Measurements from ENCODE around the gene FAF2.
"Not testable (repeated sequence)": the region's sequence is repeated elsewhere in the genome, so short reads cannot be mapped to it uniquely, and the experiment has no call there.

Gene FAF2, protein sequence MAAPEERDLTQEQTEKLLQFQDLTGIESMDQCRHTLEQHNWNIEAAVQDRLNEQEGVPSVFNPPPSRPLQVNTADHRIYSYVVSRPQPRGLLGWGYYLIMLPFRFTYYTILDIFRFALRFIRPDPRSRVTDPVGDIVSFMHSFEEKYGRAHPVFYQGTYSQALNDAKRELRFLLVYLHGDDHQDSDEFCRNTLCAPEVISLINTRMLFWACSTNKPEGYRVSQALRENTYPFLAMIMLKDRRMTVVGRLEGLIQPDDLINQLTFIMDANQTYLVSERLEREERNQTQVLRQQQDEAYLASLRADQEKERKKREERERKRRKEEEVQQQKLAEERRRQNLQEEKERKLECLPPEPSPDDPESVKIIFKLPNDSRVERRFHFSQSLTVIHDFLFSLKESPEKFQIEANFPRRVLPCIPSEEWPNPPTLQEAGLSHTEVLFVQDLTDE

DNA sequence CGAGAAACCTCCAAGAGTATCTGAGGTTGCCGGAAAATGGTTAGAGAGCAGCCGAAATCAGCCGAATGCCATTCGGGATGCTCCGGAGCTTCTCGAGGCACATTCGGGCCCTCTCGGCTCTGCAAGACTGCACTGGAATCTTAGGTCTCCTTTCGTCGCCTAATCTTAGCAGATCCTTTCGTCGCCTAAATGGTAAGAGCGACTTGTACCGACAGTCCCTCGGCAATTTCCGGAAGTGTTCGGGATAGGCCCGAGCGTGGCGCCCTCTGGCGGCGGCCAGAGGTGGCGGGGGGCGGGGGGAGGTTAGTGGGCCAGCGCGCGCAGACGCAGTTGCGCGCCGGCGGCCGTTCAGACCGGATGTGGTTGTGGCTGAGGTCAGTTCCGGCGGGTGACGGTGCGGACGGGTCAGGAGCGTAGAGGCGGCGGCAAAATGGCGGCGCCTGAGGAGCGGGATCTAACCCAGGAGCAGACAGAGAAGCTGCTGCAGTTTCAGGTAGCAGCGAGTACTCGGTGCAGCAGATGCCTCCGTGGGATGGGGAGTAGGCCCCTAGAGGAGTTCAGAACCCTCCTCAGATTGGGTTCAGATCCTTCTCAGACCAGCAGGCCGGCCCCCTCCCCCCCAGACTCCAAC, at the start of gene FAF2:
Gene FAF2, plus strand, starts transcription at position 408 of the 631 bp plus-strand sequence. Its CDS starts 23 bp downstream, at position 431.
- DNase-seq = peak; percentile 95

DNA sequence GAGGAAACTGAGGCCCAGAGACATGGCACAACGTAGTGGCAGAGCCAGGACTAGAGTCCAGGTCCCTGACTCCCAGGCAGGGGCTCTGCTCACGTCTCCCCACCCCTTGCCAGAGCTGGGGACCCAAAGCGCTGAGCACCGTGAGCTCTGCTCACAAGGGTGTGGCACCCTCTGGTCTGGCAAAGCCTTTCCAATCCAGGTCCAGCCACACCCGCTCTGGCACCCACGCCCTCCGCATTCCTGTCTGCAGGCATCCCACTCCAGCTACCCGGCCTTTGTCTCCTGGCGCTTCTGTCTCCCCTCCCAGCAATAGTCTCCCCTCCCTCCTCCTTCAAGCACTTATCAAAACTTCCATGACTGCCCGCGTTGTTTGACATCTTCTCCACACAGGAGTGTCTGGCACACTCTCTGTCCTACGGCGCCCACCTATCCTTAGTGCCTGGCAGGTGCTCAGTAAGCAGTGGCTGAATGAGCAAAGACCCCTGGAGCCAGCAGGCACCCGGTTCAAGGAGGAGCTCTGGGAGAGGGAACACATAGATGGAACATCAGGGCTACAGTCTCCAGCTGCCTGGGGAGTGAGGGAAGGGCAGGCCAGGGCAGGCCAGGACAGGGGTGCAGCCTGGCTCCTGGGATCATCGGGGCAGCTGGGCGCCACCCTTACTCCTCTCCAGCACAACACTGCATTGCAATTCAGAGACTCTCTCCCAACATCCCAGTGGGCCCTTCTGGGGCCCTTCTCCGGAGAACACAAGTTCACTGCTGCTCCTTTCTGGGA, 47.6 kb upstream of the FAF2 start:
- no peak for DNase-seq

DNA sequence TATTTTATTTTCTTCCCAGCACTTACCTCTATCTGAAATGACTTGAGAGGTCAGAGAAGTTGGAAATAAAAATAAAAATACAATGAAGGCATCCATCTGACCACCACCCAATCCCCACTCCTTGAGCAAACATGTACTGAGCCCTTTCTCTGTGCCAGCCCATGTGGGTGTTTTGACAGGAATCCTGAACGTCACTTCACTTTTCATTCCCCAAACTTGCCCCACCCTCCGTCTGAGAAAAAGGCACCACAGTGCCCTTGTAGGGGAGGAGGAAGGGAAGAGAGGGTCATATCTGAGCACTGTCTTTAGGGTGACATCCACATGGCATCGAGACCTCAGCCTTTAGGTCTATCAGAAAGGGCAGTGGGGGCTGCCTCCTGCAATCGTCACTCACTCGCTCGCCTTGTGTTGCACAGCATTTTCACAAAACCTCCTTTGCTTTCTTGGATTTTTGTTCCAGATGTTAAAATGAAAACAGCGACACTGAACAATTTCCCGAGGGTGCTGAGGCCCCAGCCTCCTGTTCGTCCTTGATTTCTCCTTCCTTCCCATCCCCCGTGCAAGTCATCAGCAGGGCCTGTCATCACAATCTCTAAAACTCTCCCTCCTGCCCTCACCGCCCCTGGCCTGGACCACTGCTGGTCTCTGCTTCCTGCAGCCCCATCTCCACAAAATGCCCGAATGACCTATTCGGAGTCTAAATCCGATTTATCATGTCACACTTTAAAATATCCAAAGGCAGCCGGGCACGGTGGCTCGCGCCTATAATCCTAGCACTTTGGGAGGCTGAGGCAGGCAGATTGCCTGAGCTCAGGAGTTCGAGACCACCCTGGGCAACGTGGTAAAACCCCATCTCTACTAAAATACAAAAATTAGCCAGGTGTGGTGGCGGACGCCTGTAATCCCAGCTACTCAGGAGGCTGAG, 46.6 kb upstream of the FAF2 start:
- DNase-seq = no peak

DNA sequence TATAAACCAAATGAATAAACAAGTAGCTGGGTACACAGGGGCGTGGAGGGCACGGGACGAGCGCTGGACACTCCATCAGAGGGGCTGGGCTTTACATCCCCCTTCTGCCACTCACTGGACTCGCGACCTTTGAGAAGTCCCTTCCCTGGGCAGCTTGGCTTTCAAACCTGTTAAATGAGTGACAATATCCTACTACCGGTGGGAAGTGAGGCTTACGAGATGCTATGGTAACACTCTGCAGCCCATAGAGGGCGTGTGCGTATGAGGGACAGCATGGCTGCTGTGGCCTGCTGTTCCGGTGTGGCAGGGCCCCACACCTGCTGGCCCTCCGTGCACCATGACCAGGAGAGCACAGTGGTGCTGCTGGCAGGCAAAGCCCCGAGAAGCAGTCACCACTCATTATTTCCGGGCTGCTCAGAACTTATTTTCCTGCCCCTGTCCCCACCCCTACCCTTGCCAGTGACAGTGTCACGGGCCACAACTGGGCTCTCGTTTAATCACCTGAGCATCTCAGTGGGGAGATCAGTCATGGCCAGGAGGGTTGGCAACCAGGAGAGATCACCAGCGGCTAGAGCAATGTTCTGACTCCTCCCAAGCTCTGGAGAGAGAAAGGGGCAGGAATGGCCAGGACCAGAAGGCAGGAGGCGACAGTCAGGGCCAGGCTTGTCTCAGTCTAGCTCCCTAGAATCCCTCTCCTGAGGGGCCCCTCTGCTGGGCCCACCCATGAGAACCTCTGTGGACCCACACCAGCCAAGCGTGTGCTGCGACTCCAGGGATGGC, 42.3 kb upstream of the FAF2 start:
- no peak for DNase-seq

DNA sequence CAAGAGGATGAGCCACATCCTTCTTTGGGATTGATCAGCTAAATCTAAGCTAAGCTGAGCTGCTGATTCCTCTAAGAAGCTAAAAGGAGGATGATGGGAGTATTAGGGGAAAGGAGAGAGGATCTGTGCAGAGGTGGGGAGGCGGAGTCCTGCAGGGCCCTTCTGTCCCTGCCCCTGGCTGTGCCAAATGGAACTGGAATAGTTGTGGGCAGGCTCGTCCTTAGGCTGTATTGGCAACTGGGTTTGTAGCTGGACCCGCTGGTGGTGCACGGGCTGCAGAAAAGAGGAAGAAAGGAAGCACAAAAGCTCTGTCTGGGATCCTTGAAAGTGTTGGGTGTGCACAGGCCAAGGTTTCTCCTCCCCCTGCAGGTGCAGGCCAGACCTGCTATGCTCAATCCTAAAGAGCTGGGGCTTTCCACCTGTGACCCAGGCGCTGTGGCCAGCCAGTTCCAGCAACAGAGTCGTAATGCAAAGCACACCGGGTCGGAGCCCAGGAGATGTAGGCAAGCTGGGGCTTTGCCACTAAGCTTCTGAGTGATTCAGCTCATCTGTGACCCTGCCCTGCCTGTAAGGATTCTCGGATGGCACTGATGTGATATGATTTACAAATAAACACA, 41.6 kb upstream of the FAF2 start:
- DNase-seq = no peak

DNA sequence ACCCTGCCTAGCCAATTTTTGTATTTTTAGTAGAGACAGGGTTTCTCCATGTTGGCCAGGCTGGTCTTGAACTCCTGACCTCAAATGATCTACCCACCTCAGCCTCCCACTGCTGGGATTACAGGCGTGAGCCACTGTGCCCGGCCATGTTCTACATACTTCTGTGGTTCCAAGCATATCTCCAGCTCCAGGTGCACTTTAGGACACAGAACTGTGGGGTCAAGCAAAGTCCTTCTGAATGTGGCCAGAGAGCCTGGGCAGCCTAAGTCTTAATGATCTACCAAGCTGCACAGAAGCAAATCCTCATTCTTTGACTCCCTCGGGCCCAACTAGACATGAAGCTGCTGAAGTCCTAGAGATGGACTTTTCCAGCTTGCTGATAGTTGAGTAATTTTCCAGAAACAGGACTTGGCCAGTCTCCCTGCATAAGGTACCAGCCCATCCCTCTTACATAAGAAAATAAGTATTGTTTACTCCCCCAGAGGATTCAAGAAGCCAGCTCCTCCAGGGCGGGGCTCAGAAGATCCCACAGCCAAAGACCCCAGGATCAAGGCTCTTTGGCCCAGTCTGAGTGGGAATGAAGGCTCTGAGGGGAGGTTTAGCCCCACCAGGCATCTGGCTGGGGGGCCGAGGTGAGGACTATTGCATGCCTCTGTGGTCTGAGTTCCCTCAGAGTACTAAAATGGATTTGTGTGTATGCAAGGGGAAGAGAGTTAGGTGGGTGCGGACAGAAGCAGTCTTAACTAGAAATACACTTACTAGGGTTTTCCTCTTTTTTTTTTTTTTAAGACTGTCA, 40.5 kb upstream of the FAF2 start:
- no peak for DNase-seq

DNA sequence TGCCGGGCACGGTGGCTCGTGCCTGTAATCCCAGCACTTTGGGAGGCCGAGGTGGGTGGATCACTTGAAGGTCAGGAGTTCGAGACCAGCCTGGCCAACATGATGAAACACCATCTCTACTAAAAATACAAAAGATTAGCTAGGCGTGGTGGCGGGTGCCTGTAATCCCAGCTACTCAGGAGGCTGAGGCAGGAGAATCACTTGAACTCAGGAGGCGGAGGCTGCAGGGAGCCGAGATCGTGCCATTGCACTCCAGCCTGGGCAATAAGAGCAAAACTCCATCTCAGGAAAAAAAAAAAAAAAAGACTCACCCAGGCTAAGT, 40.0 kb upstream of the FAF2 start:
- not testable (repeated sequence) for DNase-seq

DNA sequence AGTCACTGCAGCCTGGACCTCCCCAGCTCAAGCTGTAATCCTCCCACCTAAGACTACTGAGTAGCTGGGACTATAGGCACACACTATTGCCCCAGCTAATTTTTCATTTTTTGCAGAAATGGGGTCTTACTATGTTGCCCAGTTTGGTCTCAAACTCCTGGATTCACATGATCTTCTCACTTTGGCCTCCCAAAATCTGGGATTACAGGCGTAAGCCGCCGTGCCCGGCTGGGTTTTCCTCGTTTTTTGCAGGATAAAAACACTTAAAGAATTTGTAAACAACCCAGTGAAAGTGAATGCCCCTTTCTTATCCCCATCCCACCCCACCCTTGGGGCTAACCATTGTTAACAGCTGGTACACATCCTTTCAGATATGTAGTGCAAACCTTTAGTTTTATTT, 39.6 kb upstream of the FAF2 start:
- no peak for DNase-seq

DNA sequence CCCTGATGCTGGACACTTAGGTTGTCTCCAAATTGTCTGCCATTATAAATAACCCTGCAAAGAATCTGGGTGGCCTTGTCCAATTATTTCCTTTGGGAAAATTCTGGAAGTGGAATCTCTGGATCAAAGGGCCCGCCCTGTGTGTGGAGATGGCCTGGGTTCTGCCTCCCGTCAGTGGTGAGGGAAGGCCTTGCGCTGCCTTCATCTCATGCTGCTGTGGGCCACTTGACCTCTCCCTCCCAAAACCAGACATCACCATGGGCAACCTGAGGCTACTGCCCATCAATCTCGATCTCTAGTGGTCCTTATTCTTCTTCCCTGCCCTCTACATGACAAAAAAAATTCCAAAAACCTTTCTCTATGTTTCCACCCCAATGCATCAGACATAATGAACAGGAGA, 38.4 kb upstream of the FAF2 start:
- no peak for DNase-seq

DNA sequence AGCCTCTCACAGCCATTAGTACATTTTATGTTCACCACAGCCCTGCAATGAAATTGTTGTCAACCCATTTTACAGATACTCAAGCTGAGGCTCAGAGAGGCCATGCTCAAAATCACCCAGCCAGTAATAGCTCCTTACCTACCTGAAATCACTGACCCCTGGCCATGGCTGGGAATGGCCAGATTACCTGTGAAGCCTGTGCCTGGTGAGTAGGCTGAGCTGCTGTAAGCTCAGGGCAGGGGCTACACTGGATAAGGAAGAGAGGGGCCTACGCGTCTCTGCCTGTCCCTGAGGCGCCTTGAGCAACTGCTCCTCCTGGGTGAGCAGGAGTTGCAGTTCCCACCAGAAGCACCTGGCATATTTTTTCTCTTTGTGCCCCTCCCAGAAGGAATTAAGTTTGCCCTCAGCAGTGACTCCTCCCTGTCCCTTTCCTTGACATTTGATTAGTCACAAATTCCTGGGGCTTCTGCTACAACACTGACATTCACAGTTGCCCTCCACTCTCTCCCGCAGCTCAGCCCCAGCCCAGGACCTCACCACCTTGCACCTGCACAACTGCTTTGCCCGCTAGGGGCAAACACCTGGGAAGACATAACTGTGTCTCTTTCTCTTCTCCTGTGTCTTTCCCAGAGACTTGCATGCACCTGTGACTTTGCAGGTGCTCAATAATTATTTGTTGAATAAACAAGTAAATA, 37.6 kb upstream of the FAF2 start:
- DNase-seq = no peak

DNA sequence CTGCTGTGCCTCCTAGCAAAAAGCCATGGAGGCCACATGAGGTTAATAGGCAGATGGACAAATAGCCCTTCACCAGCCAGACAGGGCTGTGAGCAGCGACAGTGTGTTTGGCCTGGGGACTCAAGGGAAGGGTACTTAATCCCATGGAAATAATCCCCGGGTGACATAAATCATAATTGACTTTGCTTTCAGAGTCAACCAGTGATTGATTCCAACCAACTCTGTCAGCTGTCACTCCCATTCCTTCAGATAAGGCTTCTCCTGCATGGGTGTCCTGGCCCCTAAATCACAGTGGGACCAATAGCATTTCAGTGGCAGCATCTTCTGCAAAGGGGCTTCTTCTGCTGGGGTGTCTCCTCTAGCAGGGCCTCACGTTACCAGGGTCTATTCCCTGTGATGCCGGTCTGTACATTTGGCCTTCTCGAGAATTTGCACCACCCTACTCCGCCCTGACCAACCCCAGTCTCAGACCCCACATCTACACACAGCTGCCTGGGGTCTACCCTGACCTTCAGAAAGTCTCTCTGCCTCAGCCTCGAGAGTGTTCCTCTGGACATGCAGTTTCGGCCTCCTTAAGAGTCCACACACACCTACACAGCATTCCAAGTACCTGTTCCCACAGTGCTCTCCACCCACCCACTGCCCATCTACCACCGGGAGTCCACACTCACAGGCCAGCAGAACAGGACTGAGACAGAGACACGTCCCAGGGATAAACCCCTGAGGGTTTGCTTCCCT, 35.5 kb upstream of the FAF2 start:
- no peak for DNase-seq

DNA sequence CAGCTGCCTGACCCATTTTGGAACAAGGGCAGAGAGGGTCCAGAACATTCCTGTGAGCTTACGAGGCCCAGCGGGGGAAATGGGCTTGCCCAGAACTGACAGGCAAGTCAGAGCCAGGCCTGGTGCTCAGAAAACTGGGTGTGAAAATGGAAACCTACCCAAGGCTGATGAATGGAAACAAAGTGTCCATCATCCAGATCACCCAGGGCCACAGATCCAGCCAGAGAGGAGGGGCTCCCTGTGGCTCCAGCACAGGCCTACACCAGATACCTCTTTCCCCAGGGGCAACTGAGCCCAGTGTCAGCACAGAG, 35.0 kb upstream of the FAF2 start:
- no peak for DNase-seq

DNA sequence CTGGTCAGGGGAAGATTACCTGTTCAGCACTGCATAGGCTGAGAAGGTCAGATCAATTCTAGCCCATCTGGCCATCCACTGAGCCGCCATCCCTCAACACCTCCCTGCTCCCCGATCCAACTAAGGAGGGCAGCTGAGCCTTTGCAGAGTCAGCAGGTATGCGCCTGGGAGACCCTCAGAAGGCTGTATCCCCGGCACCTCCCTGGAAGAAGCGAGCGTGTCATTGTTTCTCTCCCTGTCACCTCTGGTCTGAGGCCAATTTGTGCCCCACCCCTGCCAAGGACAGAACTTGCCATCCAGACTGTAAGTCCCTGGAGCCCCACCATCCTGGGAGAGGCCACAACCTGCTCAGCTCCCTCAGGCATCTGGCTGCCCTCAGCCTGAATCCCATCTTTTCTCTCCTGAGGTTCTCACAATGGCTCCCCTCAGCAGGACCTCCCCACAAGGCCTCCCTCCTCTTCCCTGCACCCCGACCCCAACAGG, 34.4 kb upstream of the FAF2 start:
- DNase-seq = no peak

DNA sequence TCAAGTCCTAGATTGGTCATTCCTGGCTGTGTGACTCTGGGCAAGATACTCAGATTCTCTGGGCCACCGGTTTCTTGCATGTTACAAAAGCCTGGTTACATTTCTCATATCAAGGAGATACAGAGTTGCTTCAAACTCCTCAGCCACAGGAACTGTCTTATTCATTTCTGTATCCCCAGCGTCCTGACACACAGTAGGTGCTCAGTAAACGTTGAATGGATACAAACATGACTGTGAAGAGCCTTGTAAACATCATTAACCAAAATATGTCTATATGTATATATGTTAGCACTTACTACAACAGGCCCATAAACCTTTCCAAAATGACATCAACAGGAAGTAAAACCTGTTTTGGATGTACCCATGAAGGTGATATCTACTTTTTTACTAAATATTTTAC, 33.5 kb upstream of the FAF2 start:
- no peak for DNase-seq

DNA sequence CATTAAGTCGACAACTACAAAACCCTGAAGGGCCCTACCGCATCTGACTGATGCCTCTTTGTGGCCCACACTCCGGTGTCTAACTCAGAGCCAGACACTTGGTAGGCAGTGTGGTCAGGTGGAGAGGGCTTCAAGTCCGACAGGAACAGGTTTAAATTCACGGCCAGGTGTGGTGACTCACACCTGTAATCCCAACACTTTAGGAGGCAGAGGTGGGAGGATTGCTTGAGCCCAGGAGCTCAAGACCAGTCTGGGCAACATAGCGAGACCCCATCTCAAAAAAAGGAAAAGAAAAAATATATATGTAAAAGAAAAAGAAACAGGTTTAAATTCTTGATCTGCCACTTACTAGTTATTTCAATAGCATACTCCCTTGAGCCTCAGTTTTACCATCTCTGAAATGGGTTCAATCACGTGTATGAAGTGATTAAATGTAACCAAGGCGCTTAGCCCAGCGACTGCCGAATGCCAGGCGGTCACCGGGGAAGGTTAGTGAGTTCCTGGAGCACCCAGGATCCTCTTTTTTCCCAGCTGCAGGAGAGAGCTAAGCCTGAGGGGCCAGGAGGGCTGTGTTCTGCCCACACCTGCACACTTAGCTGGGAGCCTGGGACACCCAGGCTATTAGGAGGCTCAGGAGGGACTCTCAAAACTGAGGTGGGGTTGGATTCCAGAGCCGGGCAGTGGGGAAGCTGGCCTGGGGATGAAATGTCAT, 32.8 kb upstream of the FAF2 start:
- no peak for DNase-seq

DNA sequence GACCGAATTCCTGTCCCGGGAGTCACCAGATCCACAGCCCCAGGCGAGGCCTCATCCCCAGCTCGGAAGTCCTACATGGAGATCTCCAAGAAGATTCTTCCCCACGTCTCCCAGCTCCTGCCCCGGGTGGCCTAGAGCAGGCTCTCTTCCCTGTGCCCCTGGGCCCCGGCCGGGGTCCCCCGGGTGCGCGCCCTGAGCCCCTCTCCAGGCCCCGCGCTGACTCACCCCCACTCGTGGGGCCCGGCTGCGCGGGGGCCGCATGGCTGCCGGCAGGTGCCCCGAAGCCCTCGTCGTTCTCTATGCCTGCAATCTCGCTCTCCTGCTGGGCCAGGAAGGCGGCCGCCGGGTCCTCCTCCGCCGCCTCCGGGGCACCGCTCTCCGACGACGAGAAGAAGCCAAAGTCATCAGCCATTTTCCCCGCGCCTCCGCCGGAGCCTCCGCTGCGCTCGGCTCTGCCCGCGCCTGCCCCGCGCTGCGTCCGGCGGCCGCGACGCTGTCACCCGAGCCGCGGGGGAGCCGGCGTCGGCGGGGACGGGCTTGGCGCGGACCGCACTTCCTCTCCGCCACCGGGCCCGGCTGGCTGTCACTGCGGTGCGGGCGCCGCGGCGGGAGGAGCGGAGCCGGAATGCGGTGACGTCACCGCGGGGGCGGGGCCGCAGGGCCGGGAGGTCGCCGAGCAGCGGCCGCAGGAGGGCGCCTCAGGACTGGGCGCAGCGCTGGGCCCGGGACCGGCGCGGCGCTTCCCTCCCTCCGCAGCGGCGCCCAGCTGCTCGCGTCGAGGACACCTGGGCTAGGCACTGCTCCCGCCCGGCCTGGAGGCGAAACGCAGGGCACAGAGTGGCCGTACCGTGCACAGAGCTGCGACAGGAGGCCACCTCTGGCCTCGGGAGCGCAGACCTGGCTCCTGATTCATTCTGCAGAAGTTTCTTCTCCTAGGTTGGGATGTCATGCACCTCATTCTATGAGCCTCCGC, 31.9 kb upstream of the FAF2 start, which contains the start of gene CLTB:
Gene CLTB, minus strand, starts transcription at position 588 of the 973 bp plus-strand sequence. Its CDS starts 176 bp downstream, at position 412.
- DNase-seq = peak; percentile 92

DNA sequence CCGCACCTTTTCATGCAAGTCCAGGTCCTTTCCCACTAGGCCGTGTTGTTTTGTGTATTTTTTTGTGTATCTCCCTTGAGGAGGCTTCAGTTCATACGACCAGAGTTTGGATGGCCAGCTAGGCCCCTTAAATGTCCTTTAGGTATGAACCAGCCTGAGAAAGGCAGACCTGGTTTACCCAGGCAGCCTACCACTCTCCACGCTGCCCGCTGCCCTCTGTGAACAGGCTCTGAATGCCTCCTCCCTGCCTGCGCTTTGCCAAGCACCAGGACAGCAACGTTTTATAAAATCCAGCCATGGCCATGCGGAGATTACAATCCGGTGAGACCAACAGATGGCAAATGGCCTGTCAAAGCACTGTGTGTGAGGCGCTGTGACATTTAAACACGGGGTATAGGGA, 31.2 kb upstream of the FAF2 start:
- DNase-seq = no peak

Data from midbrain (tissue), 1 donor.